Measurements from ENCODE around the gene MASP1.

Gene MASP1

DNA sequence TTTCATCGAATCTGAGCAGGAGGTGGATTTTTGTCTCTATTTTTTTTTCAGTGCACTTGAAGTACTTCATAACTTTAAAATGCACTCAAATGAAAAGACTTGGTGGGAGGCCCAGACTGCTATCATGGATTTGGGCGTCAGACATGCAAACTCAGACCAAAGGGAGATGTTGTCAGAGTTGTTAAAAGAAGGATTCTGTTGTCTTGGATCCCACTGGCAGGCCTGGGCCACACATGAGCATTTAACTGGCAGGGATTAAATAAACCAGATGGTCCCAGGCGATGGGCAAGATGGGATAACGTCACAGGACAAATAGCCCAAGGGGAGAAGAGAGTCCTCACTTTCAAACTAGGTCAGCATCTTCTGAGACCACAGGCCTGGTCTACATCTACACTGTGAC lies 78.8 kb downstream of the MASP1 start:
- FAIRE-seq: no peak
- no peak for TF ChIP-seq CTCF (IDR thresholded peaks at IDR 0.05; ENCODE audit: insufficient read depth, missing control alignments)

DNA sequence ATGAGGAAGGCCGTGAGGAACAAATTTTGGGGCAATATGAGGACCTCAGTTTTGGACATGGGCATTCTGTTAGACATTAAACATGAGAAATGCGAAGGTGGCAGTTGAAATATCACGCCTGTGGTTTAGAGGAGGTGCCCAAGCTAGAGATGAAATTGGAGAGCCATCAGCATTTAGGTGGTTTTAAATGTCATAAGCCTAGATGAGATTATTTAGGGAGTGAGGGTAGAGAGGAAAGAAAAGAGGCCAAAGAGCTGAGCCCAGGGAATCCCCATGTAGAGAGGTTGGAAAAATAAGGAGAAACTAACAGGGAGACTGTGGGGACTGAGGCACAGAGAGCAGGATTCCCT lies 79.4 kb downstream of the MASP1 start:
- no peak for DNase-seq (ENCODE audit: insufficient read length, low spot score)
- no peak for FAIRE-seq
- no peak for TF ChIP-seq CTCF (IDR thresholded peaks at IDR 0.05; ENCODE audit: insufficient read depth, missing control alignments)

More for the DNA sequence above, 78.8 kb downstream of the MASP1 start:
- no peak for DNase-seq (ENCODE audit: insufficient read length, low spot score)

GRCh38 chr3:187211532-187212195 lies 79.9 kb downstream of the MASP1 start:
- no peak for FAIRE-seq
- no peak for DNase-seq (ENCODE audit: insufficient read length, low spot score)
- no peak for TF ChIP-seq CTCF (IDR thresholded peaks at IDR 0.05; ENCODE audit: insufficient read depth, missing control alignments)

DNA sequence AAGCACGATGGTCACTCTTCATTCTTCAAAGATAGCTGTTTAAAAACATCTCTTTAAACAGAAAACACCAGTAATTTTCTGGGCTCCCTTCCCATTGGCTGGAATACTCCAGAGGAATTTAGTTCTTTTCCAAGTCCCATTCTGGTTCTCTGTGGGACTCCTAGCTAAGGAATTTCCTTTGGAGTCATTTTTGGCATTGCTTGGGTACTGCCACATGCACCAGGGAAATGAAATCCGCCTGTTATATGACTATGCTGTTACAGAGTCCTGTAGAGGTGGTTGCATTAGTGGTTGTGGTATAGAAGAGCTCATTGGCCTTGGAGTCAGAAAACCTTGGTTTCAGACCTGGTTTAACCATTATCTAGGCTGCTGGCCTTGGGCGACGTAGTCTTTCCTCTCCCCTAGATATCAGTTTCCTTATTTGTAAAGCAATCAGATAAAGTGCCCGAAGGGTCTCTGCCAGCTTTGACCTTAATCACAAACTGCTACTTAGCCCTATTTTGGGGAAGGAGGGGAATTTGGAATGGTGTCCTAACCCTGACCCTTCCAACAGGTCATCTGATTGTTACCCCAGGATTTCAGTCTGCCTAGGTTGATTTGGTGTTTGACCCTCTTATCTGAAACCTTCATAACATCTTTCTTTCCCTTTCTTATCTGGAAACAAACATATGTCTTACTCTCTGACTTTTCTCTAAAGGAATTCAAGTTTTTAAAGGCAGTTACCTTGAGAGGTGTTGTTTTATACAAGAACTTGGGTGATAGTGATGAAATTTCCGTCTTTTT lies 80.8 kb downstream of the MASP1 start:
- no peak for DNase-seq (ENCODE audit: insufficient read length, low spot score)
- TF ChIP-seq CTCF (IDR thresholded peaks at IDR 0.05; ENCODE audit: insufficient read depth, missing control alignments): no peak
- no peak for FAIRE-seq

DNA sequence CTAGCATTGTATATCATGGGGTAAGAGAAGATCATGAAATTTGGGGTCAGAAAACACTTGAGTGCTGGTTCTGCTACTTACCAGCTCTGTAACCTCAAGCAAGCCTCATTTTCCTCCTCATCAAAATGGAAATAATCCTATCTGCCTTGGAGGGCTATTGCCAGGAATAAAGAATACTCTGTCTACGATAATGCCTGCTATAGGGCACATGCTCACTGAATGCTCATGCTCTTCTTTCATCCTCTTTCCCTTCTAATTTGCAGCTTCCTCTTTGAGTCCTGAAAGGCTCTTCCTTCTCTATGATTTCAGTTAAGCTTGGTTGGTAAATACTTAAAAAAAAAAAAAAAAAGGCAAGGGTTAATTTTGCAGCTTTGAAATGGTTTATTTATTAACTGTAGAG lies 81.4 kb downstream of the MASP1 start:
- DNase-seq (ENCODE audit: insufficient read length, low spot score): no peak
- TF ChIP-seq CTCF (IDR thresholded peaks at IDR 0.05; ENCODE audit: insufficient read depth, missing control alignments): no peak
- no peak for FAIRE-seq

- TF ChIP-seq CTCF (IDR thresholded peaks at IDR 0.05; ENCODE audit: insufficient read depth, missing control alignments): no peak
- DNase-seq (ENCODE audit: insufficient read length, low spot score) (no peak), FAIRE-seq (no peak)
Measured at GRCh38 chr3:187209491-187209890, 82.0 kb downstream of the MASP1 start.

DNA sequence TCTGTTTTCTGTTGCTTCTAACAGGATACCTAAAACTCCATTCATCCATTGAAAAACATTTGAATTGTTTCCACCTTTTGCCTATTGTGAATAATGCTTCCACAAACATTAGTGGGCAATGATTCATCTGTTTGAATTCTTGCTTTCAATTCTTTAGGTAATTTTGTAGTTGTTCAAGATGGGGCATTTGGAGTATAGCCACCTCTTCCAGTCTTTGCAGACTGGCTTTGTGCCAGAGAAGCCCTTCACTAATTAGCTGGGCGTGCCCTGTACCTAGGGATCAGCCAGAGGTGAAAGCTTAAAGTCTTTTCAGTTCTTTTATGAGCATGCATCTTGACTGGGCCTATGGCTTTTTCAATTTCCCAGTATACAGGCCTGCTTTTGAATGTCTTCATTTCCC lies 83.4 kb downstream of the MASP1 start:
- DNase-seq (ENCODE audit: insufficient read length, low spot score) (no peak), FAIRE-seq (no peak)
- TF ChIP-seq CTCF (IDR thresholded peaks at IDR 0.05; ENCODE audit: insufficient read depth, missing control alignments): no peak

Data from D721Med (cell line).